ENCODE results near the gene TUBB3.

Gene TUBB3

DNA sequence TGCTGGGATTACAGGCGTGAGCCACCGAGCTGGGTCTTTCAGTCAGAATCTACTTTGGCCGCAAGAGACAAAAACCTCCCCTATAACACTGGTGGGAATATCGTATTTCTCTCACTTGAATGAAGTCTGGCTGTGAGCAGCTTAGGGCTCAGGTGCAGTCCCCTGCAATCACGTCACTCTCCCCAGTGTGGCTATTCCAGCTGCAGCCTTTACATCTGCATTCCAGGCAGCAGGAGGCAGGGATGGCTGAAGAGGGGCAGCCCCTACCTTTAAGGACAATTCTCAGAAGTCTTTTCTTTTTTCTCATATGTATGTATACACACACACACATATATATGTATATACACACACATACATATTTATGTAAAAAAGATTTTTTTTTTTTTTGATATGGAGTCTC, 28.4 kb downstream of the TUBB3 start:
- TF ChIP-seq Cebpa-rat (IDR thresholded peaks at IDR 0.05) = no peak
- Histone ChIP-seq H3K27me3 (peaks cover 0 to 23% (median 11%) of the 10 kb centered on the region in 11 experiments; a peak in 17 of 22 replicates), H3K4me1 (peaks cover 45 to 63% (median 57%) of the 10 kb centered on the region in 10 experiments), H3K4me3 (no peak overlapping the region), H3K27ac (no peak overlapping the region), H3K9me3 (replicated peaks in 1 of 11) (no peaks in the 10 kb centered on the region), H4K20me1 (peaks cover 30 to 70% (median 58%) of the 10 kb centered on the region in 11 experiments; a peak in 20 of 22 replicates), H3K36me3 (peaks cover 3 to 18% (median 10%) of the 10 kb centered on the region in 11 experiments; a peak in 12 of 22 replicates), H3K9ac (no peak overlapping the region), H3K4me2 (no peak overlapping the region)

DNA sequence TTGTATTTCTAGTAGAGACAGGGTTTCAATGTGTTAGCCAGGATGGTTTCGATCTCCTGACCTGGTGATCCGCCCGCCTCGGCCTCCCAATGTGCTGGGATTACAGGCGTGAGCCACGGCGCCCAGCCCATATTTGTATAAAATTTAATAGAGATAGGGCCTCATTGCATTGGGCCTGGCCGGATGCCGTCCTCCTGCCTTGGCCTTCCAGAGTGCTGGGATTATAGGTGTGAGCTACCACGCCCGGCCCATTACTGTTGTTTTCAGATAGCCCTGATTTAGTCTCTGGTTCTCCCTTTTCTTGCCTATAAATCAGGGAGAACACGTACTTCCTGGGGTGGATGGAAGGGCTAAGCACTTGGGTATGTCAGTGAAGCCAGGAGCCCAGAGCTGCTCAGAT, 28.9 kb downstream of the TUBB3 start:
- H3K4me3 ChIP-seq = no peak overlapping the region
- H3K27ac ChIP-seq = no peak overlapping the region
- peaks cover 51 to 69% (median 62%) of the 10 kb centered on the region in 10 experiments for H3K4me1 ChIP-seq
- 0 out of 22 replicates have a peak overlapping the region, but pooled peaks of 1 of the 11 experiments have one; percentile 22 for H3K9ac ChIP-seq
- peaks cover 4 to 23% (median 10%) of the 10 kb centered on the region in 11 experiments; a peak in 12 of 22 replicates for H3K36me3 ChIP-seq
- no peaks in the 10 kb centered on the region for H3K9me3 ChIP-seq (replicated peaks in 1 of 11)
- no peak overlapping the region; a peak in 1 of 22 replicates for H3K4me2 ChIP-seq
- peaks cover 30 to 76% (median 58%) of the 10 kb centered on the region in 11 experiments; a peak in 20 of 22 replicates for H4K20me1 ChIP-seq
- no peak for TF ChIP-seq Cebpa-rat (IDR thresholded peaks at IDR 0.05)
- peaks cover 0 to 20% (median 10%) of the 10 kb centered on the region in 11 experiments; a peak in 17 of 22 replicates for H3K27me3 ChIP-seq

DNA sequence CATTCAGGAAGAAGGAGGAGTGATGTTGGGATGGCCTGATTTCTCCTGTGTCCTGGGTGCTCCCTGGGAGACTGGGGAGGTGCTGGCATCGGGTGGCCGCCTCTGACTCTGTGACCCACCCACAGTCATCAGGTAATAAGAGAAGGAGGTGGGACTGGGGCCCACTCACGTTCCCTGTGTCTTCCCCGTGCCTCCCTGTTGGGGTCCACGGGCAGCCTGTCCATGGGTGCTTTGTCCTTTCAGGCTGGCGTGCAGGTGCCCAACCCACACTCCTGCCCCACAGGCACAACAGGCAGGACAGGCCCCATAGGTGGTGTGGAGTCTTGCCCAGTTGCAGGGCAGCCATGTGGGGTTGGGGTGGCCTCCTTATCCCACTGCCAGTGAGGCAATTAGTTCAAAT, 29.4 kb downstream of the TUBB3 start:
- Histone ChIP-seq H3K4me1 (peaks cover 50 to 68% (median 65%) of the 10 kb centered on the region in 10 experiments), H3K4me2 (peak overlapping the region in 4 of 11 experiments; percentile 2 to 79 (median 73); a peak in 3 of 22 replicates), H3K9me3 (replicated peaks in 1 of 11) (no peaks in the 10 kb centered on the region), H4K20me1 (peaks cover 30 to 78% (median 58%) of the 10 kb centered on the region in 11 experiments; a peak in 20 of 22 replicates), H3K36me3 (peaks cover 6 to 28% (median 14%) of the 10 kb centered on the region in 11 experiments; a peak in 19 of 22 replicates), H3K27me3 (peaks cover 0 to 15% (median 7%) of the 10 kb centered on the region in 11 experiments; a peak in 17 of 22 replicates), H3K4me3 (no peak overlapping the region), H3K27ac (no peak overlapping the region), H3K9ac (0 out of 22 replicates have a peak overlapping the region, but pooled peaks of 2 of the 11 experiments have one; percentile 22 to 59)
- no peak for TF ChIP-seq Cebpa-rat (IDR thresholded peaks at IDR 0.05)

DNA sequence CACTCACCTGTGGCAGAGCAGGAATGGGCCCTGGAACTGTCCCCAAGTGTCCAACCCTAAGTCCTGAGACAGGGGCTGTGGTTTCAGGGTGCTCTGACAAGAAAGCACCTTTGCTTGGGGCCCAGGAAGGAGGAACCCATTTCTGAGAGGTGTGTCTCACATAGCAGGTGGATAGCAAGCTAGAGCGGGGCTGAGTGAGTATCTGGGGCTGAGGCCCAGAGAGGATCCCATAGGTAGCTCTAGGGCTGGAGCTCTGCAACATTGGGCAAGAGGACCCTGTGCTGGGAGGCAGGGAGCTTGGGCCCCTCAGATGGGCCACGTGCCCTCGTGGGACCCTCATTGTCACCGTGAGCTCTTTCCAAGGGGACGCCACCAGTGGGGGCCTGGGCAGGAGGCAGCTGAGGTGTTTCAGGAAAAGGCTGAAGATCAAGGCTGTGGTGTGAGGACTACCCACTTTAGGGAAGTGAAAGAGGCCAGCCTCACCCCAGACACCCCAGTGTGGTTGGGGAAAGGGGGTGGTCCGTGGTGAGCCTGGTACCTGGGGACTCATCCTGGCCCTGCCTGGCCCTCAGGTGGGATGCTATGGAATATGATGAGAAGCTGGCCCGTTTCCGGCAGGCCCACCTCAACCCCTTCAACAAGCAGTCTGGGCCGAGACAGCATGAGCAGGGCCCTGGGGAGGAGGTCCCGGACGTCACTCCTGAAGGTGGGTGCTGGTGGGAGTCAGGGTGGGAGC, 30.7 kb downstream of the TUBB3 start:
- Histone ChIP-seq H3K4me1 (peaks cover 42 to 74% (median 64%) of the 10 kb centered on the region in 10 experiments), H3K9me3 (replicated peaks in 1 of 11) (no peaks in the 10 kb centered on the region), H3K27ac (no peak overlapping the region), H3K36me3 (peaks cover 16 to 41% (median 27%) of the 10 kb centered on the region in 11 experiments), H3K4me3 (no peak overlapping the region), H4K20me1 (peaks cover 30 to 86% (median 58%) of the 10 kb centered on the region in 11 experiments; a peak in 19 of 22 replicates), H3K27me3 (peaks cover 0 to 7% (median 0%) of the 10 kb centered on the region in 11 experiments; a peak in 5 of 22 replicates), H3K4me2 (peak overlapping the region; percentile 57 to 82 (median 69)), H3K9ac (peak overlapping the region in 7 of 11 experiments; percentile 16 to 59 (median 32); a peak in 6 of 22 replicates)
- no peak for TF ChIP-seq Cebpa-rat (IDR thresholded peaks at IDR 0.05)

DNA sequence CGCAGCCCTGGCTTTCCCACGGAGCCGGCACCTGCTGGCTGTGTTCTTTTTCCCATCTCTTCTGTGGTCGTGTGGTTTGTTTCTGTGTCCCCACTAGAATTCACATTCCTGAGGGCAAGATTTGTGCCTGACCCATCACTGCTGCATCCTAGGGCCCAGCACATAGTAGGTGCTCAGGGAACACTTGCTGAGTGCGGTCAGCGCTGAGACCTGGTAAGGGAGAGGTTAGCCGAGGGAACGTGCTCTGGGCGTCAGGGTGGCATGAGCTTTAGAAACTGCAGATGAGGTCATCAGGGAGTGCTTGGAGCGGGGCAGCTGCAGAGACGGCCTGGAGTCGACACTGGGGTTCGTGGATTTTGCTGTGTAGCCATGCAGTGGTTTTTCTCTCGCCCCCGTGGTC, 31.3 kb downstream of the TUBB3 start:
- Histone ChIP-seq H4K20me1 (peaks cover 30 to 82% (median 55%) of the 10 kb centered on the region in 11 experiments; a peak in 19 of 22 replicates), H3K4me1 (peaks cover 38 to 72% (median 60%) of the 10 kb centered on the region in 10 experiments), H3K27me3 (peaks cover 0 to 3% (median 0%) of the 10 kb centered on the region in 11 experiments; a peak in 3 of 22 replicates), H3K36me3 (peaks cover 21 to 47% (median 32%) of the 10 kb centered on the region in 11 experiments), H3K9ac (no peak overlapping the region), H3K9me3 (replicated peaks in 1 of 11) (no peaks in the 10 kb centered on the region), H3K4me3 (no peak overlapping the region), H3K4me2 (peak overlapping the region; percentile 57 to 82 (median 69); a peak in 19 of 22 replicates), H3K27ac (no peak overlapping the region)
- no peak for TF ChIP-seq Cebpa-rat (IDR thresholded peaks at IDR 0.05)

DNA sequence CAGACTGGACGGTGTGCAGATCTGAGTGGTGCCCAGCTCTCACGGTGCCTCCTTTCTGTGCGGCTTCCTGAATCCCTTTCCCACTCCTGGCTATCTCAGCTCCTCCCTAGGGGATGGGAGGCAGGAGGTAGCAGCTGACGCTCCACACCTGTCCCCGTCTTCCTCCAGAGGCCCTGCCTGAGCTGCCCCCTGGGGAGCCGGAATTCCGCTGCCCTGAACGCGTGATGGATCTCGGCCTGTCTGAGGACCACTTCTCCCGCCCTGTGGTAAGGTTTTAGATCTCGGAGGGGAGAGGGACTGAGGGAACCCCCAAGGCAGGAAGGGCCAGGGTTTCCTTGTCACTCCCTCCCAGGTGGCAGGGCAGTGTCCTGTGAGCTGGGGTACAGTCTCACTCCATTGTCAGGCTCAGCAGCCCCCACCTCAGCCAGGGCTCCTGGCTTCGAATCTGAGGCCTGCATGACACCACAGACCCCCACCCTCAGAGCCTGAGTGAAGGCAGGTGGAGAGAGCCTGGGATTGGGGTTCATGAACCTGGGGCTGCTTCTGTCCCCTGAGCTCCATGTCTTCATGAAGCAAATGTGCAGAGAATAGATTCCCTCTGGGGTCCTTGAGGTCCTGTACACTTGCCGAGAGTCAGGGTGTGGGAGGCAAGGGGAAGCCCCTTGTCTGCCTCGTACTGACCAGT, 32.0 kb downstream of the TUBB3 start:
- Histone ChIP-seq H3K9me3 (replicated peaks in 1 of 11) (no peaks in the 10 kb centered on the region), H3K27me3 (no peaks in the 10 kb centered on the region), H3K4me2 (peak overlapping the region in 3 of 11 experiments; percentile 69 to 92 (median 79); a peak in 4 of 22 replicates), H4K20me1 (peaks cover 30 to 75% (median 48%) of the 10 kb centered on the region in 11 experiments; a peak in 19 of 22 replicates), H3K4me3 (no peak overlapping the region), H3K4me1 (peaks cover 31 to 65% (median 53%) of the 10 kb centered on the region in 10 experiments), H3K27ac (no peak overlapping the region), H3K9ac (no peak overlapping the region), H3K36me3 (peaks cover 24 to 54% (median 39%) of the 10 kb centered on the region in 11 experiments)
- TF ChIP-seq Cebpa-rat (IDR thresholded peaks at IDR 0.05) = no peak

DNA sequence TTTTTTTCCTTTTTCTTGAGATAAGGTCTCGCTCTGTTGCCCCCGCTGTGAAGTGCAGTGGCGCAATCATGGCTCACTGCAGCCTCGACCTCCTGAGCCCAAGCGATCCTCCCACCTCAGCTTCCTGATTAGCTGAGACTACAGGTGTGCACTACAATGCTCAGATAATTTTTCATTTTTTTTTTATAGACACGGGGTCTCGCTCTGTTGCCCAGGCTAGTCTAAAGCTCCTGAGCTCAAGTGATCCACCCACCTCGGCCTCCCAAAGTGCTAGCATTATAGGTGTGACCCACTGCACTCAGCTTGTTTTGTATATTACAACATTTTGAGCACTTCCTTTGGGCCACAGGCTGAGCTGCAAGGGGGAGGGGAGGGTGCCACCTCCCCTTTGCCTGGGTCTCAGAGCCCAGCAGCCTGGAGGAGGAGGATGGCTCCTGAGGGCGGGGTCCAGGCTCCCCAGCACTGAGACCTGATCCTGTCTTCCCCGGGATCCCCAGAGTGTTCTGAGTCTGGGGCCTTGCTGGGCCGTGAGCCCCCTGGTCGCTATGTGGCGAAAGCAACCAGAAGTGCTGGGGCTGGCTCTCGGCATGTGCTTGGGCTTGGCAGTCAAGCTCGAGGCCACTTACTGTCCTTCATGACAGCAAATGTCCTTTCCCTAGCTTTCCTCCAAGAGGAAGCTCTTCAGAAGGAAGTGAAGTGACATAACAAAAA, 33.5 kb downstream of the TUBB3 start:
- Histone ChIP-seq H3K4me2 (peak overlapping the region in 10 of 11 experiments; percentile 6 to 95 (median 76); a peak in 18 of 22 replicates), H3K27me3 (no peaks in the 10 kb centered on the region), H3K9ac (peak overlapping the region in 9 of 11 experiments; percentile 18 to 64 (median 56); a peak in 13 of 22 replicates), H4K20me1 (peaks cover 26 to 63% (median 36%) of the 10 kb centered on the region in 11 experiments; a peak in 19 of 22 replicates), H3K36me3 (peaks cover 30 to 67% (median 54%) of the 10 kb centered on the region in 11 experiments), H3K4me1 (peaks cover 30 to 65% (median 52%) of the 10 kb centered on the region in 10 experiments), H3K27ac (peak overlapping the region in 10 of 11 experiments; percentile 23 to 81 (median 63); a peak in 16 of 22 replicates), H3K4me3 (peak overlapping the region in 3 of 10 experiments; percentile 2 to 51 (median 7); a peak in 3 of 20 replicates), H3K9me3 (replicated peaks in 1 of 11) (no peaks in the 10 kb centered on the region)
- no peak; a peak in 1 of 22 replicates for TF ChIP-seq Cebpa-rat (IDR thresholded peaks at IDR 0.05)
